Stimulated activated CD4-positive, alpha-beta T cell treated with anti-CD3 and anti-CD28 coated beads, Interleukin-1b, Interleukin-23, amount 100 ng/mL, for 4 hours (primary cell): ENCODE results near the gene ATP2B2.

Experiments used
- DNase-seq, 2 donors: peaks; one replicate each; pipeline ENCODE4 v3.0.0-alpha.2; 2020; ENCODE audit warnings: low read depth in 2 of 2

Gene ATP2B2

GRCh38 chr3:10470120-10471053 lies 35.0 kb downstream of the ATP2B2 start:
- DNase-seq = no peak

GRCh38 chr3:10469441-10470119 lies 35.8 kb downstream of the ATP2B2 start:
- no peak for DNase-seq

GRCh38 chr3:10468613-10469354 lies 36.6 kb downstream of the ATP2B2 start:
- no peak for DNase-seq

- no peak for DNase-seq
Measured at GRCh38 chr3:10467904-10468612, 37.3 kb downstream of the ATP2B2 start.

- DNase-seq = no peak
Measured at GRCh38 chr3:10467204-10467603, 38.2 kb downstream of the ATP2B2 start.

- no peak for DNase-seq
Measured at GRCh38 chr3:10466186-10466585, 39.2 kb downstream of the ATP2B2 start.

GRCh38 chr3:10465161-10465560 lies 40.2 kb downstream of the ATP2B2 start:
- DNase-seq = no peak

GRCh38 chr3:10463533-10464434 lies 41.6 kb downstream of the ATP2B2 start:
- DNase-seq = no peak

- no peak for DNase-seq
Measured at GRCh38 chr3:10462641-10463532, 42.5 kb downstream of the ATP2B2 start.

GRCh38 chr3:10460951-10461545 lies 44.3 kb downstream of the ATP2B2 start:
- no peak for DNase-seq

GRCh38 chr3:10459954-10460754 lies 45.2 kb downstream of the ATP2B2 start:
- no peak for DNase-seq

GRCh38 chr3:10457560-10457959 lies 47.8 kb downstream of the ATP2B2 start:
- no peak for DNase-seq

GRCh38 chr3:10456981-10457380 lies 48.4 kb downstream of the ATP2B2 start:
- DNase-seq = no peak

- no peak for DNase-seq
Measured at GRCh38 chr3:10455545-10455914, 49.9 kb downstream of the ATP2B2 start.

GRCh38 chr3:10454907-10455544 lies 50.4 kb downstream of the ATP2B2 start:
- DNase-seq = no peak

GRCh38 chr3:10453431-10454163 lies 51.8 kb downstream of the ATP2B2 start:
- DNase-seq = no peak
